ENCODE results near the gene MAG.

Gene MAG

DNA sequence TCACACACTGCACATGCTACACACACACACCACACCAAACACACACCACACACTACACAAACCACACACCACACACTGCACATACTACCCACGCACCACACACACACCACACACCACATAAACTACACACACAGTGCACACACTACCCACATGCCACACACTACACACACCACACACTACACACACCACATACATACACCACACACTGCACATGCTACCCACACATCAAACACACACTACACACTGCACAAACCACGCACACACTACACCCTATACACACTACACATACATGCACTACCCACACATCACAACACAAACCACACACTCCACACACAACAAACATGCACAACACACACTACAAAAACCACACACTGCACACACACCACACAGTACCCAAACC, 6.0 kb downstream of the MAG start:
- DNase-seq (ENCODE audit: low read depth in 2 of 2), result no peak

DNA sequence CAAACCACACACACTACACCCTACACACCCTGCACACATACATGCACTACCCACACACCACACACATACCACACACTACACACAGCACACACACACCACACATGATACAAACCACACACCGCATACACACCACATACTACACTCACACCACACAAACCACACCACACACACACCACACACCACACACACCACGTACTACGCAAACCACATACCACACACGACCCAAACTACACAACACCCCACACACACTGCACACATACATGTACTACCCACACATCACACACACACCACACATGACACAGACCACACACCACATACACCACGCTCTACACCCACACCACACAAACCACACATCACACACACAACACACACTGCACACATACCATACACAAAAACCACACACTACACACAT, 6.6 kb downstream of the MAG start:
- no peak for DNase-seq (ENCODE audit: low read depth in 2 of 2)

DNA sequence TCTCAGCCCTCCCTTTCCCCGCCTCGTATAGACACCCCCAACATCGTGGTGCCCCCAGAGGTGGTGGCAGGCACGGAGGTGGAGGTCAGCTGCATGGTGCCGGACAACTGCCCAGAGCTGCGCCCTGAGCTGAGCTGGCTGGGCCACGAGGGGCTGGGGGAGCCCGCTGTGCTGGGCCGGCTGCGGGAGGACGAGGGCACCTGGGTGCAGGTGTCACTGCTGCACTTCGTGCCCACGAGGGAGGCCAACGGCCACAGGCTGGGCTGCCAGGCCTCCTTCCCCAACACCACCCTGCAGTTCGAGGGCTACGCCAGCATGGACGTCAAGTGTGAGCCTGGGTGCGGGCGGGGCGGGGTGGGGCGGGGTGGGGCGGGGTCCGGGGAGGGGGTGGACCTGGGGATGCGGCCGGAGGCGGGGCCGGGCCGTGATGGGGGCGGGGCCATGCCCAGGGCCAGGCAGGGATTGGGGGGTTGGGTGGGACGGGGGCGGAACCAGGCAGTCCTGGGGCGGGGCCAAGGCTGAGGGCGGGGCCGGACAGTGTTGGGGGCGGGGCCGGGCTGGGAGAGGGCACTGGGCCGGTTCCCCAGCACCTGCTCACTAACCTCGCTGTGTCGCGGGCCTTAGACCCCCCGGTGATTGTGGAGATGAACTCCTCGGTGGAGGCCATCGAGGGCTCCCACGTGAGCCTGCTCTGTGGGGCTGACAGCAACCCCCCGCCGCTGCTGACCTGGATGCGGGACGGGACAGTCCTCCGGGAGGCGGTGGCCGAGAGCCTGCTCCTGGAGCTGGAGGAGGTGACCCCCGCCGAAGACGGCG, 7.8 kb downstream of the MAG start:
- no peak for DNase-seq (ENCODE audit: low read depth in 2 of 2)

DNA sequence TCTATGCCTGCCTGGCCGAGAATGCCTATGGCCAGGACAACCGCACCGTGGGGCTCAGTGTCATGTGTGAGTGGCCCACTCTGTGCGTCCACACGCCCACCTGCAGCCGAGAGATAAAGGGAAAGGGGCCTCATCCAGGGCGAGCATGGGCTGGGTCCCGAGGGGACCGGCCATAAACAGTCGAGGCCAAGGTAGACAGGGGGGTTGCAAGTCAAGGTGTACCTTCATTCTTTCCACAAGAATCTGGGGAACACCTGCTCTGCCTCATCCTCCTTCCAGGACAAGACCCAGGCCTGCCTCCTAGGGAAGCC, 8.3 kb downstream of the MAG start:
- DNase-seq (ENCODE audit: low read depth in 2 of 2), result no peak

DNA sequence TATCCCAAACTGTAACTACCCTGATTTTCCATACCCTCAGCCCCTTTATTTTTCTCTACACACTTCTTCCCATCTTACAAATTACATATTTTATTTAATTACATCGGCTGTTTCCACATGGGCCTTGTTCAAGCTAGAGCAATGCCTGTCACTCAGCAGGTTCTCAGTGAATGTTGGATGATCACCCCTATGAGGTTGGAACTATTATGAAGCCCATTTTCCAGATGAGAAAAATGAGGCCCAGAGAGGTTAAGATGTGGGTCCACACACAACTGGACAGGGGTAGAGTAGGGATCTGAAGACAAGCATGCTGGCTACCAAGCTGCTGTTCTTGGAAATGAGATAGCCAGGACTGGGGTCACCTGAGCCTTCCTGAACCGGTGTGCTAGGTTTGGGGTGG, 10.0 kb downstream of the MAG start:
- DNase-seq (ENCODE audit: low read depth in 2 of 2), result no peak

DNA sequence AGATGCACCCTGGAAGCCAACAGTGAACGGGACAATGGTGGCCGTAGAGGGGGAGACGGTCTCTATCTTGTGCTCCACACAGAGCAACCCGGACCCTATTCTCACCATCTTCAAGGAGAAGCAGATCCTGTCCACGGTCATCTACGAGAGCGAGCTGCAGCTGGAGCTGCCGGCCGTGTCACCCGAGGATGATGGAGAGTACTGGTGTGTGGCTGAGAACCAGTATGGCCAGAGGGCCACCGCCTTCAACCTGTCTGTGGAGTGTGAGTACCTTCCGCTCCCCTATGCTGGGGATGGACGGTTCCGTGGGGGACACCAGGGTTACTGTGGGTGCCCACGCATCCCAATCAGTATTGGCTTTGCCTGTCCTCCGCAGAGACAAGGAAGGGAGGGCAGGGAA, 10.5 kb downstream of the MAG start:
- no peak for DNase-seq (ENCODE audit: low read depth in 2 of 2)

DNA sequence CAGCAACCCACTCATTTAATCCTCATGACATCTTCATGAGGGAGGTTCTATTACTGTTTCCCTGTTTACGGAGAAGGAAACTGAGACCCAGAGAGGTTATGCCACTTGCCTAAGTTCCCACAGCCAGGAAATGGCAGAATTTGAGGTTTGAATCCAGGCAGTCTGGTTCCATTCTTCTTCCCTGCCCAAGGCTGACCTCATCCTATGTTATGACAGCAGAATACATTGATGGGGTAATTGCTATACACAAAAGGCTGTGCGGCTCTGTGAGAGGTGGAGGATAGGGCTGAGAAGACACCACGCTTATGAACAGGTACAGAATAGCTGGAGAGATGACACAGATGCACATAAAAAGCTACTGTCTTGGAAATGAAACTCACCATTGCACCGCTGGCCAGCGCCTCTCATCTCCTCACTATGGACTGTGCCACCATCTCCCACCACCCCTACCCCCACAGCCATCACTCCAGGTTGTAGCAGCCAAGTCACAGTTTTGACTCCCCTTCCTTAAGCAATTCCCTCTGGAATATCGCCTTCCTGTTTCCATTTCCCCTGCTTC, 11.5 kb downstream of the MAG start:
- no peak for DNase-seq (ENCODE audit: low read depth in 2 of 2)

DNA sequence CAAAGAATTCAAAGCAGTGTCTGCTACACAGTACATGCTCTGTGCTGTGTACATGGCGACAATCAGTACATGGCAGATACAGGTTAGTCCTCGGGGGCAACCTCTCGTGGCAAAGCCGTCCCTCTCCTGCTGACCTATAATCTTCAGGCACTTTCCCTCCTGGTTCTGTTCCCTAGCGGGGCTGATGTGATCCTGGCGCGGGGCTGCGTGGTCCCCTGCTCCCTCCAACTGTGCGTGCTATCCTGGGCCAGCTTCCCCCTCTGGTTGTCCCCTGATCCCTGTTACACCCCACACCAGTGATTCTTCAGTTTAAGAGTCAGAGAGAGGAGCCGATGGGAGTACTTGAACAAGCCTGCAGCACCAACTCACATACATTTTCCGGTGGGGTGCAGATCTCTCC, 12.1 kb downstream of the MAG start:
- no peak for DNase-seq (ENCODE audit: low read depth in 2 of 2)

DNA sequence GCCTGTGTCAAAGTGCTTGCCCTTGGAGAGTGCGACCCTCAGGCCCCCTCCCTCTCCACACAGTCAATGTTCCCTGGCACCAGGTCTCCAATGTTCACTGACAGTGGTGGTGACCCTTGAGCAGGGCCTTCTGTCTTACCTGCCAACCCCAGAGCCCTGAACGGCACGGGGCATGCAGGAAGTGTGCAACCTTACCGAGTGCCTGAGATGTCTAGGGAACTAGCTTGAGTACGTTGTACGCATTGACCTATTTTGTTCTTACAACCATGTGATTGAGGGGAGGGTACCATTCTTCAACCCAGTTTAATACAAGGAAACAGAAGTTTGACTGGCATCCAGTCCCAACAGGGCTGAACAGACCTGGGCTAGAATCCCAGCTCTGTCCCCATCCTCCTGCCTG, 13.2 kb downstream of the MAG start:
- no peak for DNase-seq (ENCODE audit: low read depth in 2 of 2)

DNA sequence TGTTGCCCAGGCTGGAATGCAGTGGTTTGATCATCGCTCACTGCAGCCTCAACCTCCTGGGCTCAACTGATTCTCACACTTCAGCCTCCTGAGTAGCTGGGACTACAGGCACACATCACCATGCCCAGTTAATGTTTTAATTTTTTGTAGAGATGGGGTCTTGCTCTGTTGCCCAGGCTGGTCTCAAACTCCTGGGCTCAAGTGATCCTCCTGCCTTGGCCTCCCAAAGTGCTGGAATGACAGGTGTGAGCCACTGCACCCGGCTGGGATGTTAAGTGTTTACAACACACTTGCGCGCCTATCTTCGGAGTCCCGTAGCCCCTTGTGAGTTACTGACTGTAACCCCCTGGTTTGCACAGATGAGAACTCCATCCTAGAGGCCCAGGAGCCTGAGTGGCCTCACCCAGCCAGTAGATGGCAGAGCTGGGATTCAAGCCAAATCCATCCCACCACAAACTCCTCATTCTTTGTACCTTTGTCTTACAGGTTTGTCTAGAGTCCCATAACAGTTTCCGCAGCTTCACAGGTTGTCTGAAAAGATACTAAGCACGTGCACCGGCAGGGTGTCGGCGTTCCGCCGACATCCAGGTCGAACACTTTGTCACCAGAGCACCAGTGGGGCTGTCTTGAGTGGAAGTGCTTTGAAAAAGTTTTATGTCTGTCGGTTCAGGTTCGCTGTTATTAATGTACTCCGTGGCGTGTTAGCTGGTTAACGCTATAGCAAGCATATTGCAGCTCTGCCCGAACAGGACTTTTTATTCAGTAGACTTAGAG, 14.7 kb downstream of the MAG start:
- DNase-seq (ENCODE audit: low read depth in 2 of 2), result no peak

DNA sequence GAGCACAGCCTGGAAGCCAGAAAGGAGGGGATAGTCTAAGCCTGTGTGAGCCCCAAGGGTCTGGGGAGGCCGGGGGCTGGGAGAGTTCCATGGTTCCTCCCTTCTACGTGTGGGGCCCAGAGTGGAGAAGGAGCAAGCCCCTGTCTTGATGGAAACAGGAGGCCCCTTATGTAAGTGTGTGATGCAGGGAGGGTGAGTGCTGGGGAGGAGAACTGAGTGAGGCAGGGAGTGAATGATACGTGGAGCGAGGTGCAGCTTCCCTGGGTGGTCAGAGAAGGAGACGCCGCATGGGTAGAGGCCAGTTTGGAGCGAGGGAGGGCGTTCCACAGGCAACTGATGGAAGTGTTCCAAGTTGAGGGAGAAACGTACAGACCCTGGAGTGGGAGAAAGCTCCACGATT, 16.0 kb downstream of the MAG start:
- no peak for DNase-seq (ENCODE audit: low read depth in 2 of 2)

DNA sequence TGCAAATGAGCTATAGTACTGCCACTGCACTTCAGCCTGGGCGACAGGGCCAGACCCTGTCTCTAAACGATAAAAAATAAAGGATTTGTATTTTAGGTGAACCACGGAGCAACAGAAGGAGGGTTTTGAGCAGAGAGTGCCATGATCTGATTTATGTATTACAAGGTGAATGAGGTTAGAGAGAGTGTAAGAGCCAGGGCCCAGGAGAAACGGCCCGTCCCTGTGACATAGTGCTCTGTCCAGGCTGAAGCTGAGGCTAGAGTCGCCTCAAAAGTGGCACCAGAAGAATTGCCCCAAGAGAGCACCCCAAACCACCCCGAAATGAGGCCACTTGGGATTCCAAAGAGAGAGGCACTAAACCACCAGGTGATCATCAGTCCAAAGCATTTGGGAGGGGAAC, 16.9 kb downstream of the MAG start:
- no peak for DNase-seq (ENCODE audit: low read depth in 2 of 2)

DNA sequence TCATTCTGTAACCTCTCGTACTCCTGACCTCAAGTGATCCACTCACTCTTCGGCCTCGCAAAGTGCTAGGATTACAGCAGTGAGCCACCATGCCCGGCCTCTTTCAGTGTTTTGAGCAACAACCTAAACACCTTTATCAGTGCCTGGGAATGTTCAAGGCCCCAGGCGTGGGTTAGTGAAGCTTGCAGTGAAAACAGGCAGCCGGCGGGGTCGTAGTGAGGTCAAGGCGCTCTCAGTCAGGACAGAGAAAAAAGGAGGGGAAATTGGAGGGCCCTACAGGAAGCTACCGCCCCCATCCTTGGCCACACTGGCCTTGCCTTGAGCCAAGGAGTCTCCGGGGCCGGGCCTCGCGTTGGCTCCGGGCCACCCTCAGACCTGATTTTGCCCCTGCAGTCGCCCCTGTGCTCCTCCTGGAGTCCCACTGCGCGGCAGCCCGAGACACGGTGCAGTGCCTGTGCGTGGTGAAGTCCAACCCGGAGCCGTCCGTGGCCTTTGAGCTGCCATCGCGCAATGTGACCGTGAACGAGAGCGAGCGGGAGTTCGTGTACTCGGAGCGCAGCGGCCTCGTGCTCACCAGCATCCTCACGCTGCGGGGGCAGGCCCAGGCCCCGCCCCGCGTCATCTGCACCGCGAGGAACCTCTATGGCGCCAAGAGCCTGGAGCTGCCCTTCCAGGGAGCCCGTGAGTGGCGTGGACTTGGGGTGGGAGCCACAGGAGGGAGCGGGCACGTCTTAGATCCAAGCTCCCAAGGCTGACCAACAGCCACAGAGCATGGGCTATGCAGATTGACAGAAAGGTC, 17.7 kb downstream of the MAG start:
- DNase-seq (ENCODE audit: low read depth in 2 of 2), result no peak

DNA sequence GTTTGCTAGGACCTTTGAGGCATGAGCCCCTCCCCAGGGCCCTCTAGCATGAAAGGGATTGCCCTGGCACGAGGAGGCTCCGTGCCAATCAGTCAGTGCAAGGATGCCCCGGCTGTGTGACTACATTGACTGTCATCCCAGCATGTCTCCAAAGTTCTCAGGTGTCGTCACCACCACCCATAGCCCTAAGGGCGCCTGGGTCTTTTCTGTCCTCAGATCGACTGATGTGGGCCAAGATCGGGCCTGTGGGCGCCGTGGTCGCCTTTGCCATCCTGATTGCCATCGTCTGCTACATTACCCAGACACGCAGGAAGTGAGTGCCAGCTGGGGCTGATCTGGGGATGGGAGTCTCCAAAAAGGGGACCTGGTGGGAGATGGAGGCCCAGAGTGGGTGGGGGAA, 18.4 kb downstream of the MAG start:
- no peak for DNase-seq (ENCODE audit: low read depth in 2 of 2)

DNA sequence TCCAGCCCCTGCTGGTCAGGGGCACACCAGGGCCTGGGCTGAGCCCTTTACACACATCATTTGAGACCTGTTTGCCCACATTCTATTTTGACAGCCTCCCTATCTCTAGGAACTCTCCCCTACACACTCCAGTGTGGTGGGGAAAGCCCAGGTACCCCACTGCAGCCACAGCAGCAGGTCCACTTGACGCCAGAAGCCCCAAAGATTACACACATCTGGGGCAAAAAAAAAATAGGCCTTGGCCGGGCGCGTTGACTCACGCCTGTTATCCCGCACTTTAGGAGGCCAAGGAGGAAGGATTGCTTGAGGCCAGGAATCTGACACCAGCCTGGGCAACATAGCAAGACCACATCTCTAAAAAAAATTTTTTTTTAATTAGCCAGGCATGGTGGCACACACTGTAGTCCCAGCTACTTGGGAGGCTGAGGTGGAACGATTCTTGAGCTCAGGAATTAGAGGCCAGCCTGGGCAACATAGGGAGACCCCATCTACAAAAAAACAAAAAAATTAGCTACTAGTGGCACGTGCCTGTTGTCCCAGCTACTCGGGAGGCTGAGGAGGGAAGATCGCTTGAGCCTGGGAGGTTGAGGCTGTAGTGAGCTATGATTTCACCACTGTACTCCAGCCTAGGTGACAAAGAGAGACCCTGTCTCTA, 19.0 kb downstream of the MAG start:
- no peak for DNase-seq (ENCODE audit: low read depth in 2 of 2)

DNA sequence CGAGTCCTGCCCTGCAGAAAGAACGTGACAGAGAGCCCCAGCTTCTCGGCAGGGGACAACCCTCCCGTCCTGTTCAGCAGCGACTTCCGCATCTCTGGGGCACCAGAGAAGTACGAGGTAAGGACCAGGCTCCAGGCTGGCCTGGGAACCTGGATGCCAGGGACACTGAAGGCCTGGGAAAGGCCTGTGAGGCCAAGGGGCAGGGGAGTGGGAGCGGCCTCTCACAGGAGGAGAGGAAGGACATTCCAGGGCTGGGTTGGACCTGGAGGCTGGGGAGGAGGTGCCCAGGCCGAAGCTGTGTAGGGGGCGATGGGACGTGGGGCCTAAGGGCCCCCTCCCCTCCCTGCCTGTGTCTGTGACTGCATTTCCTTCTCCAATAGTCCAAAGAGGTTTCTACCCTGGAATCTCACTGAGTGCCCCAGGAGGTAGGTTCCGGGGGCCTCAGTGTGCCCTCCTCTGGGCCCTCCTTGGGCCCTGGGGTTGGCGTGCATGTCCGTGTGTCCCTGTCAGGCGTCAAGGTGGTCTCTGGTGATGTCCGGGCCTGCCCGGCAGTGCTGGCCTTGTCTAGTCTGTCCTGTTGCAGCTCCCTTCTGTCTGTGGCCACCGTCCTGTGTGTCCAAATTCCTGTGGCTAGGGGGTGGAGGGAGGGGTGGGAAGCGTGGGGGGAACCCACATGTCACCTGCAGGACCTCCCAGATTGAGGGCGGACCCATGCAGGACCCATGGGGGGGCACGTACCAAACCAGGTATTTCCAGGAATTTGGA, 20.1 kb downstream of the MAG start:
- no peak for DNase-seq (ENCODE audit: low read depth in 2 of 2)

DNA sequence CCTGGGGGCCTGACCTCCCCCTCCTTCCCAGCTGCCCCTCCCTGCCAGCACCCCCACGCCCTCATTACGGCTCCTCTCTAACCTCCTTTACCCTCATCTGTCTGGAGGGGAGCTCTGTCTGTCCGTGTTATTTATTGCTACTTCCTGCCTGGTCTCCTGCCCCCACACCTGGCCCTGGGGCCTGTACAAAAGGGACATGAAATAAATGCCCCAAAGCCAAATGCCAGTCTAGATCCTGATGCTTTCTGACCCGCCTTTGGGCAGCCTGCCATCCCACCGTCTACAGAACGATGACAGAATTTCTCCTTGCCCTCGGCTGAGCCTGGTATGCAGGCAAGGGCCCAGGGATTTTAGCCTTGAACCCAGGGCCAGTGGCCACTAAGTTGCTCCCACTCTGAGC, 21.6 kb downstream of the MAG start:
- DNase-seq (ENCODE audit: low read depth in 2 of 2), result no peak

DNA sequence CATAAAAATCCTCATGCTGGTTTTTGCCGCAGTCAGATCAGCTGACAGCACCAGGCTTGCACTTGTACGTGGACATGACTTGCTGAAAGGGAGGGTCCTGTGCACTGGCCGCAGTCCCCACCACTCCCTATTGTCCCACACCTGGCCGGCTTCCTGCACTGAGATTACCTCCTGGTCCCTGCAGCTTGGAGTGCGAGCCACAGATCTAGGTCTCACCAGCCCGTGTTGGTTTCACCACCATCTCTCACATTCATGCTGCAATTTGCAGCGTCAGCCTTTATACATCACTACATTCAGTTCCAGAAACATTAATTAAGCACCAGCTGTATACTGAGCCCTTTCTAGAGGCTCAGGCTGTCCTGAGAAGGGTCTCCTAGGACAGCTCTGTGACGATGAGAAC, 22.1 kb downstream of the MAG start:
- DNase-seq (ENCODE audit: low read depth in 2 of 2), result no peak

DNA sequence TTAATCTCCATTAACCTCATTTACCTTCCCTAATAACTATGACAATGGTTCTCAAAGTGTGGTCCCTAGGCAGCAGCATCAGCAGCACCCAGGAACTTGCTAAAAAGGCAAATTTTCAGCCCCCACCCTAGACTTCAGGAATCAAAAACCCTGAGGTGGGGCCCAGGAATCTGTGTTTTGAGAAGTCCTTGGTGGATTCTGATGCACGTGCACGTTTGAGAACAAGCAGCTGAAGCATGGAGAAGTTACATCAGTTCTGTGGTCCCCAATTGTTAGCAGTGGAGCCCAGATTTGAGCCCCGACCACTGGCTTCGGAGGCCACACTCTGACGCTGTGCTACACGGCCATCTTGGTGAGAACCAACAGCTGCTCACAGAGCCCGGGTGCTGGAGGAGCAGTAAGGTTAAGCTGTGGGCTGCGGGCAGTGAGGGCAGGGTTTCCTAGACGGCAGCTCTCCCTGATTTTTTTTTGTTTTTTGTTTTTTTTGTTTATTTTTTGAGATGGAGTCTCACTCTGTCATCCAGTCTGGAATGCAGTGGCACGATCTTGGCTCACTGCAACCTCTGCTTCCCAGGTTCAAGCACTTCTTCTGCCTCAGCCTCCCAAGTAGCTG, 23.0 kb downstream of the MAG start:
- DNase-seq (ENCODE audit: low read depth in 2 of 2), result no peak

DNA sequence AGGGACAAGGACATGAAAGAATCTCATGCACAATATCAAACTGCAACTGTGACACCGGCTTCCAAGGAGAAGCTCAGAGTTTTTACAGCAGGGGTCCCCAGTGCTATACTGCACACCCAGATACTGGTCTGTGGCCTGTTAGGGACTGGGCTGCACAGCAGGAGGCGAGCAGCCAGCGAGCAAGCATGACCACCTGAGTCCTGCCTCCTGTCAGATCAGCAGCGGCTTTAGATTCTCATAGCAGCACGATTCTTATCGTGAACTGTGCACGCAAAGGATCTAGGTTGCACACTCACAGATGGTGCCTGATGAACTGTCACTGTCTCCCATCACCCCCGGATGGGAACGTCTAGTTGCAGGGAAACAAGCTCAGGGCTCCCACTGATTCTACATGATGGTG, 23.9 kb downstream of the MAG start:
- DNase-seq (ENCODE audit: low read depth in 2 of 2), result no peak

DNA sequence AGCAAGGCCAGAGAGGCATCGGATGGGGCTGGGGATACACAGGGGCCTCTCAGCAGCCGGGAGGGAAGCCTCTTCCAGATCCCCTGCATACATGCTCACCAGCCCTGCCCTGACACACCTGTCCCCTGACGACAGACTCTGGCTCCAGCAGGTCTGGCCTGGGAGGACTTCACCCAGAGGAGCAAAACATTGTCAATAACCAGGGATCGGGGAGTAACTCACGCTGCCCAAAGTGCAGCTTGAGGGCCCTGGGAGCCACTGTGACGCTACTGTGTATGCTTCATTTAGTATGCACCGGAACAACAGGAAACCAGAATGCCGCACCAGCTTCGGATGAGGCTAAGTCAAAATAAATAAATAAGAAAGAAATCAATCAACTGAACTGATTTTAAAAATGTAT, 24.6 kb downstream of the MAG start:
- DNase-seq (ENCODE audit: low read depth in 2 of 2), result no peak

Measured in stimulated activated CD8-positive, alpha-beta memory T cell treated with anti-CD3 and anti-CD28 coated beads, Interleukin-15, amount 100 ng/mL, for 4 hours (primary cell).